SK-N-SH (cell line): ENCODE data around the gene LRRC8D. TPM values are rescaled to one million over a fixed set of nuclear protein-coding genes. Genes with fewer than 3 reads are reported as not detected.

Experiments used
- CTCF ChIA-PET: fragments of 300-600, 350-600 bp; formaldehyde crosslinking; extraction: SDS; loops from one replicate; lab custom pipeline; 2021; lab: Yijun Ruan, JAX
- POLR2A ChIA-PET: fragments of 350-600 bp; sonication (Branson Sonifier 250); formaldehyde crosslinking; extraction: SDS; loops from one replicate; lab custom pipeline; 2020; ENCODE audit warnings: antibody characterized with exemption, inconsistent platforms; lab: Yijun Ruan, JAX
- DNase-seq: peaks from one replicate; pipeline ENCODE4 v3.0.0; 2012
- H2AFZ ChIP-seq: fragments of 200-600 bp; sonication (generic); 2 replicates; pipeline ENCODE4 v1.8.1; 2016; ENCODE audit warnings: antibody characterized with exemption, mild to moderate bottlenecking, low read depth
- H3F3A ChIP-seq: fragments of 200-600 bp; sonication (generic); replicated peaks from 2 replicates; pipeline ENCODE3; 2016; ENCODE audit warnings: antibody characterized with exemption, mild to moderate bottlenecking; ENCODE audit not compliant: insufficient read depth
- H3K27ac ChIP-seq, 2 experiments: fragments of 200-500 bp in 1 of 2; fragments of 200-600 bp in 1 of 2; sonication (Bioruptor generic) in 1 of 2; sonication (generic), shearing (Covaris generic) in 1 of 2; 2 replicates each; pipeline versions ENCODE4 v1.5.1 to v1.6.1; 2014 to 2016; ENCODE audit warnings: low read depth in 2 of 2, inconsistent platforms in 1 of 2, low read length in 1 of 2, mild to moderate bottlenecking in 1 of 2, mixed read lengths in 1 of 2
- H3K27me3 ChIP-seq: fragments of 200-600 bp; sonication (generic), shearing (Covaris generic); 2 replicates; pipeline ENCODE4 v1.6.1; 2016; ENCODE audit warnings: mixed run types; ENCODE audit not compliant: insufficient read depth
- H3K36me3 ChIP-seq, 2 experiments: fragments of 200-500 bp in 1 of 2; fragments of 200-600 bp in 1 of 2; sonication (Bioruptor generic) in 1 of 2; sonication (generic) in 1 of 2; replicated peaks in 1 of 2; 2 replicates each; pipeline versions ENCODE3 to v1.5.1; 2014 to 2016; ENCODE audit warnings: low read length in 1 of 2, mild to moderate bottlenecking in 1 of 2; ENCODE audit not compliant: insufficient read depth in 2 of 2, control insufficient read depth in 1 of 2
- H3K4me1 ChIP-seq, 2 experiments: fragments of 200-500 bp in 1 of 2; fragments of 200-600 bp in 1 of 2; sonication (Bioruptor generic) in 1 of 2; sonication (generic), shearing (Covaris generic) in 1 of 2; 2 replicates each; pipeline versions ENCODE4 v1.5.1 to v1.6.1; 2014 to 2016; ENCODE audit warnings: low read depth in 1 of 2, low read length in 1 of 2, mixed run types in 1 of 2; ENCODE audit not compliant: insufficient read depth in 2 of 2, control insufficient read depth in 1 of 2
- H3K4me2 ChIP-seq: fragments of 200-600 bp; sonication (generic), shearing (Covaris generic); 2 replicates; pipeline ENCODE4 v1.6.1; 2017; ENCODE audit warnings: mixed run types
- H3K4me3 ChIP-seq, 2 experiments: fragments of 200-500 bp in 1 of 2; fragments of 200-600 bp in 1 of 2; sonication (Bioruptor generic) in 1 of 2; sonication (generic), shearing (Covaris generic) in 1 of 2; 2 replicates each; pipeline versions ENCODE4 v1.5.1 to v1.8.1; 2014 to 2016; ENCODE audit warnings: low read depth in 2 of 2, inconsistent platforms in 1 of 2, low read length in 1 of 2, mild to moderate bottlenecking in 1 of 2, mixed read lengths in 1 of 2, moderate library complexity in 1 of 2
- H3K79me2 ChIP-seq: fragments of 200-600 bp; sonication (generic); 2 replicates; pipeline ENCODE4 v1.8.1; 2017; ENCODE audit warnings: mild to moderate bottlenecking; ENCODE audit not compliant: insufficient read depth
- H3K9ac ChIP-seq: fragments of 200-600 bp; sonication (generic); 2 replicates; pipeline ENCODE4 v1.6.1; 2017; ENCODE audit warnings: mixed run types
- H3K9me2 ChIP-seq: fragments of 200-600 bp; sonication (generic); 2 replicates; pipeline ENCODE4 v1.6.1; 2017; ENCODE audit warnings: mixed run types
- H3K9me3 ChIP-seq: fragments of 200-600 bp; sonication (generic); 2 replicates; pipeline ENCODE4 v1.6.1; 2017; ENCODE audit warnings: mixed run types, mild to moderate bottlenecking, moderate library complexity
- H4K20me1 ChIP-seq: fragments of 200-600 bp; sonication (generic); 2 replicates; pipeline ENCODE4 v1.6.1; 2017; ENCODE audit warnings: mild to moderate bottlenecking, mixed run types; ENCODE audit not compliant: insufficient read depth
- CHD2 ChIP-seq: fragments of 150-350 bp; IDR thresholded peaks from 2 replicates; pipeline ENCODE4 v1.6.1; 2018; ENCODE audit warnings: low read length; ENCODE audit not compliant: partially characterized antibody
- EZH2phosphoT487 ChIP-seq: fragments of 200-600 bp; sonication (generic); IDR thresholded peaks from 2 replicates; pipeline ENCODE4 v1.6.1; 2017; ENCODE audit warnings: low read depth, mixed run types, mild to moderate bottlenecking, antibody characterized with exemption, moderate library complexity, borderline replicate concordance
- FOSL2 ChIP-seq: IDR thresholded peaks from 2 replicates; pipeline ENCODE4 v1.4.0; 2012; ENCODE audit warnings: low read depth, mild to moderate bottlenecking, moderate library complexity, borderline replicate concordance
- JUND ChIP-seq: IDR thresholded peaks from 2 replicates; pipeline ENCODE4 v1.4.0; 2012
- MAX ChIP-seq: IDR thresholded peaks from 2 replicates; pipeline ENCODE4 v1.4.0; 2012; ENCODE audit warnings: low read depth
- MEF2A ChIP-seq: IDR thresholded peaks from 2 replicates; pipeline ENCODE4 v1.4.0; 2012; ENCODE audit warnings: low read depth, borderline replicate concordance
- MXI1 ChIP-seq: IDR thresholded peaks from 2 replicates; pipeline ENCODE4 v1.6.1; 2012; ENCODE audit warnings: mild to moderate bottlenecking, low read depth, low read length, improper control_type of control experiment
- NFIC ChIP-seq: IDR thresholded peaks from 2 replicates; pipeline ENCODE4 v1.4.0; 2012; ENCODE audit warnings: borderline replicate concordance
- PBX3 ChIP-seq: IDR thresholded peaks from 2 replicates; pipeline ENCODE4; 2012
- RCOR1 ChIP-seq: fragments of 150-350 bp; IDR thresholded peaks from 2 replicates; pipeline ENCODE4 v1.6.1; 2017; ENCODE audit warnings: antibody characterized with exemption, low read length
- RXRA ChIP-seq: IDR thresholded peaks from 2 replicates; pipeline ENCODE4 v1.4.0; 2012; ENCODE audit warnings: low read depth, mild to moderate bottlenecking, borderline replicate concordance
- SIN3A ChIP-seq: IDR thresholded peaks from 2 replicates; pipeline ENCODE4 v1.6.1; 2012; ENCODE audit warnings: low read depth, mild to moderate bottlenecking, low read length, moderate library complexity, borderline replicate concordance
- TAF1 ChIP-seq: IDR thresholded peaks from 2 replicates; pipeline ENCODE4 v1.6.1; 2012; ENCODE audit warnings: low read depth, mild to moderate bottlenecking, low read length, moderate library complexity, borderline replicate concordance
- TCF12 ChIP-seq: IDR thresholded peaks from 2 replicates; pipeline ENCODE4 v1.4.0; 2012
- TEAD4 ChIP-seq: IDR thresholded peaks from 2 replicates; pipeline ENCODE4 v1.4.0; 2012; ENCODE audit warnings: mild to moderate bottlenecking, borderline replicate concordance; ENCODE audit not compliant: insufficient read depth
- YY1 ChIP-seq: IDR thresholded peaks from 2 replicates; pipeline ENCODE4 v1.4.0; 2012; ENCODE audit warnings: low read depth, mild to moderate bottlenecking
- ZBTB33 ChIP-seq: IDR thresholded peaks from 2 replicates; pipeline ENCODE4 v1.4.0; 2012; ENCODE audit warnings: low read depth, borderline replicate concordance
- WGBS: methylation state at CpG from one replicate; pipeline ENCODE4 v1.1.6; 2017; ENCODE audit warnings: low lambda C conversion rate; 5-methylcytosine and 5-hydroxymethylcytosine counted together
- polyA plus RNA-seq, 3 experiments: library from polyadenylated mRNA; depleted of rRNA; stranded (reverse); fragments of >200 nt; gene quantifications; 2 replicates each; pipeline ENCODE4 v1.2.3, GENCODE V29; 2012
- TF ChIP-seq, protein P1 (sequence below): fragments of 200-600 bp; sonication (generic); IDR thresholded peaks from 2 replicates; pipeline ENCODE4 v1.6.1; 2017; ENCODE audit warnings: antibody characterized with exemption, mild to moderate bottlenecking, moderate library complexity

LRRC8D gene
- polyA plus RNA-seq, 1 of the 3 experiments (the other 2 are of a cell fraction), result 15.0 TPM

DNA sequence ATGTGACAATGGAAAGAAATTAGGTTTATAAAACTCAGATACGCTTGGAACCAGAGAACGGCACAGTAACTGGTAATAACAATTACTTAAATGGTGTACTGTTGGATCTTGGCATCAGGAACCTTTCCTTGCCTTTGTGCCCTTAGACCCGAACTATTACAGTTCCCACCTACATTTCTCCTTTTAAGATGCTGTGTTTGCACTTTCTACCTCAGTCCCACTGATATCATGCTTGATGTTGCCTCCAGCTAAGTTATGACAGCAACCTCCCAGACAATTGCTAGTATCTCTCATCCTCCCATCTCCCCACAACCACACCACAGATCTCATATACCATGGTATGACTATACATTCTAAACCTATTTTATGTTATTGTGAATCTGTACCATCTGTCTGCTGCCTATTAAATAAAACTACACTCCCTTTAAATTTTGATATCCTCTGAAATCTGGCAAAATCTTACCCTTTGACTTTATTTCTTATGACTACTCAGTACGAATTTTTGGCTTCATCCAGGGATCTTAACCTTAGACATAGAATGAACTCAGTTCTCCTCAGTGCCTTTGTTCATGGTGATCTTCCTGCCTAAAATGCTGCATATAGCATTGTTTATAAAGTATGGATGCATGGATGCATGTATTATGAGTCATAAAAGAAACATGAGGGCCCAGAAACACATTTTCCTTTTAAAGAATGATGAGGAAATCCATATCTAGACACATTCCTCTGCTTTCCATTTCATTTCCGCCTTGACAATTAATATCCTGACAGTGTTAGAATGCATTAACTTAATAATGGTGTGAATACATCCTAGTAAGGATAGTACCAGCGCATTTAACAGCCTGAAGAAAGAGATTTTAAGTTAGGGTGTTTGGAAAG lies 64.1 kb downstream of the LRRC8D start:
- Histone ChIP-seq H3K9ac (no peak overlapping the region), H2AFZ (peak overlapping the region; percentile 8; the same call in 1 of the 2 replicates), H3K9me2 (no peaks in the 10 kb centered on the region), H3K4me1 (peaks cover 8 to 41% of the 10 kb centered on the region in 2 experiments), H3K36me3 (peaks cover 3 to 6% of the 10 kb centered on the region in 2 experiments), H3F3A (peaks cover 18% of the 10 kb centered on the region), H3K27ac (peak overlapping the region in 1 of 2 experiments; percentile 55; a peak in 2 of 4 replicates), H3K4me2 (peak overlapping the region; percentile 18; the same call in 1 of the 2 replicates), H3K79me2 (no peaks in the 10 kb centered on the region), H4K20me1 (no peaks in the 10 kb centered on the region), H3K27me3 (no peaks in the 10 kb centered on the region), H3K4me3 (no peak overlapping the region), H3K9me3 (peaks cover 9% of the 10 kb centered on the region; the same call in 1 of the 2 replicates)
- ChIA-PET CTCF (interaction anchor here (0.7 to 1.5 kb wide), 3 partner anchors 10 to 42 kb away, joined by 3 read pairs; no protein-coding TSS in a partner anchor), POLR2A (no interaction called here)
- no peak for DNase-seq
- 75% methylated on average over 6 of the region's 6 CpGs for WGBS
- TF ChIP-seq YY1, result no peak
- TF ChIP-seq ZBTB33, result no peak
- TF ChIP-seq EZH2phosphoT487, result no peak
- TF ChIP-seq PBX3, result 0 out of 2 replicates have a peak, but pooled peaks have one; percentile 7
- peak; percentile 68 for TF ChIP-seq JUND
- TF ChIP-seq TCF12, result peak; percentile 50; the same call in 1 of the 2 replicates
- TF ChIP-seq FOSL2, result peak; percentile 58; the same call in 1 of the 2 replicates

- no peaks in the 10 kb centered on the region for H4K20me1 ChIP-seq
- no peaks in the 10 kb centered on the region for H3K27me3 ChIP-seq
- no peak for DNase-seq
- no peak for TF ChIP-seq TCF12
- TF ChIP-seq TEAD4, result no peak
- no peak for TF ChIP-seq MEF2A
- no peak for TF ChIP-seq MAX
- no peak for TF ChIP-seq MXI1
- no peak for TF ChIP-seq CHD2
- TF ChIP-seq, protein P1, sequence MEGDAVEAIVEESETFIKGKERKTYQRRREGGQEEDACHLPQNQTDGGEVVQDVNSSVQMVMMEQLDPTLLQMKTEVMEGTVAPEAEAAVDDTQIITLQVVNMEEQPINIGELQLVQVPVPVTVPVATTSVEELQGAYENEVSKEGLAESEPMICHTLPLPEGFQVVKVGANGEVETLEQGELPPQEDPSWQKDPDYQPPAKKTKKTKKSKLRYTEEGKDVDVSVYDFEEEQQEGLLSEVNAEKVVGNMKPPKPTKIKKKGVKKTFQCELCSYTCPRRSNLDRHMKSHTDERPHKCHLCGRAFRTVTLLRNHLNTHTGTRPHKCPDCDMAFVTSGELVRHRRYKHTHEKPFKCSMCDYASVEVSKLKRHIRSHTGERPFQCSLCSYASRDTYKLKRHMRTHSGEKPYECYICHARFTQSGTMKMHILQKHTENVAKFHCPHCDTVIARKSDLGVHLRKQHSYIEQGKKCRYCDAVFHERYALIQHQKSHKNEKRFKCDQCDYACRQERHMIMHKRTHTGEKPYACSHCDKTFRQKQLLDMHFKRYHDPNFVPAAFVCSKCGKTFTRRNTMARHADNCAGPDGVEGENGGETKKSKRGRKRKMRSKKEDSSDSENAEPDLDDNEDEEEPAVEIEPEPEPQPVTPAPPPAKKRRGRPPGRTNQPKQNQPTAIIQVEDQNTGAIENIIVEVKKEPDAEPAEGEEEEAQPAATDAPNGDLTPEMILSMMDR, result no peak
- no peak for TF ChIP-seq RXRA
- no peak for TF ChIP-seq TAF1
- TF ChIP-seq RCOR1, result no peak
- TF ChIP-seq SIN3A, result no peak
- TF ChIP-seq NFIC, result no peak
- no peak overlapping the region for H3K9ac ChIP-seq
- H2AFZ ChIP-seq, result no peak overlapping the region
- H3K79me2 ChIP-seq, result peaks cover 6% of the 10 kb centered on the region; the same call in 1 of the 2 replicates
- peaks cover 25% of the 10 kb centered on the region for H3F3A ChIP-seq
- H3K36me3 ChIP-seq, result no peaks in the 10 kb centered on the region
- no peaks in the 10 kb centered on the region for H3K9me2 ChIP-seq
- H3K4me1 ChIP-seq, result peaks cover 8 to 50% of the 10 kb centered on the region in 2 experiments
- no peak overlapping the region for H3K4me2 ChIP-seq
- H3K9me3 ChIP-seq, result no peaks in the 10 kb centered on the region
- CTCF ChIA-PET, result no interaction called here
- H3K4me3 ChIP-seq, result no peak overlapping the region
- no peak overlapping the region for H3K27ac ChIP-seq
- 85% methylated on average over 2 of the region's 2 CpGs for WGBS
- POLR2A ChIA-PET, result no interaction called here
Measured at GRCh38 chr1:89887270-89887669, 66.4 kb downstream of the LRRC8D start.
